Smooth muscle cell (in vitro differentiated cells): ENCODE measurements around the gene UNC93B1. TPM values are rescaled to one million over a fixed set of nuclear protein-coding genes. Genes with fewer than 3 reads are reported as not detected.

Source experiments
- DNase-seq: peaks from one replicate; lab custom pipeline; 2025; ENCODE audit not compliant: unreplicated experiment; lab: John Stamatoyannopoulos, UW
- H2AFZ ChIP-seq: fragments of 200-600 bp; sonication (generic); 2 replicates; pipeline ENCODE4 v1.6.0; 2016; ENCODE audit warnings: antibody characterized with exemption, low read depth, mild to moderate bottlenecking
- H3F3A ChIP-seq: fragments of 200-600 bp; sonication (generic); 2 replicates; pipeline ENCODE4 v1.6.0; 2017; ENCODE audit warnings: antibody characterized with exemption, low read depth
- H3K27ac ChIP-seq: fragments of 200-600 bp; sonication (generic); 2 replicates; pipeline ENCODE4 v1.5.1; 2016; ENCODE audit warnings: low read depth, mild to moderate bottlenecking
- H3K27me3 ChIP-seq: fragments of 200-600 bp; sonication (generic); 2 replicates; pipeline ENCODE4 v1.6.1; 2016; ENCODE audit warnings: low read depth, mild to moderate bottlenecking
- H3K36me3 ChIP-seq: fragments of 200-600 bp; sonication (generic); 2 replicates; pipeline ENCODE4 v1.5.1; 2016; ENCODE audit warnings: low read depth
- H3K4me1 ChIP-seq: fragments of 200-600 bp; sonication (generic); 2 replicates; pipeline ENCODE4 v1.5.1; 2016; ENCODE audit warnings: low read depth
- H3K4me2 ChIP-seq: fragments of 200-600 bp; sonication (generic); 2 replicates; pipeline ENCODE4 v1.6.0; 2016; ENCODE audit warnings: mild to moderate bottlenecking
- H3K4me3 ChIP-seq: fragments of 200-600 bp; sonication (generic); 2 replicates; pipeline ENCODE4 v1.5.1; 2016; ENCODE audit warnings: mild to moderate bottlenecking
- H3K79me2 ChIP-seq: fragments of 200-600 bp; sonication (generic); 2 replicates; pipeline ENCODE4 v1.6.0; 2016; ENCODE audit warnings: low read depth, mild to moderate bottlenecking
- H3K9ac ChIP-seq: fragments of 200-600 bp; sonication (generic); 2 replicates; pipeline ENCODE4 v1.6.0; 2016; ENCODE audit warnings: low read depth
- H3K9me3 ChIP-seq: fragments of 200-600 bp; sonication (generic); replicated peaks from 2 replicates; pipeline ENCODE4 v1.5.1; 2016; ENCODE audit warnings: low read depth
- H4K20me1 ChIP-seq: fragments of 200-600 bp; sonication (generic); 2 replicates; pipeline ENCODE4 v1.6.0; 2016; ENCODE audit warnings: low read depth
- WGBS: methylation state at CpG from one replicate; pipeline ENCODE4 v1.1.7; 2016; ENCODE audit warnings: low lambda C conversion rate; 5-methylcytosine and 5-hydroxymethylcytosine counted together
- polyA plus RNA-seq: library from polyadenylated mRNA; unstranded; fragments of >200 nt; fragmentation: Nextera tagmentation; extraction: Ambion mirVana; gene quantifications from 2 replicates; pipeline ENCODE4 v1.2.1, GENCODE V29; 2016
- total RNA-seq: library from RNA; depleted of rRNA; stranded (reverse); fragments of >200 nt; gene quantifications from 2 replicates; pipeline ENCODE4 v1.2.3, GENCODE V29; 2014
- TF ChIP-seq, protein P1 (sequence below): fragments of 200-600 bp; sonication (generic); IDR thresholded peaks from 2 replicates; pipeline ENCODE4 v1.5.1; 2017; ENCODE audit warnings: borderline replicate concordance, mild to moderate bottlenecking, antibody characterized with exemption; ENCODE audit not compliant: insufficient read depth, poor library complexity, severe bottlenecking

The UNC93B1 gene
- total and polyA plus RNA-seq, 2 experiments from 2014 or later, result 17.5 to 33.4 TPM

DNA sequence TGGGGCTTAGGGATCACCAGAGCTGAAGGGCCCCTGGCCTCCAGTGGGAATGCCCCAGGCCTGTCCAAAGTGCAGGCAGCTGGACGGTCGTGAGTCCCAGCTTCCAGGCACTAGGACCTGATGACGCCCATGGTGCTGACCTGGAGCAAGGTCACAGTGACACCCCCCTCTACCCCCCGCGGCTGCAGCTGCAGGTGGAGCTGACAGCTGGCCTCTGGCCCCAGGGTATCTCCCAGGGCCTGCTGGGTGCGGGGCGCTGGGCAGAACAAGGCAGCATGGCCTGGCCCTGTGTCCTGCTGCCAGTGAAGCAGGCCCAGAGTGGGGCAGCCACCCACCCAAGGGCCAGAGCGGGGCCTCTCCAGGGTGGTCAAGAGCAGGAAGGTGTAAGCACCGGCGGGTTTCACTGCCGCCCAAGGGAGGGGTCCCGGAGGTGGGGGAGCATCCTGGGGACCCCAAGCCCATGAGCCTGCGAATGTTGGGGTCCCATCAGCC is 34.4 kb upstream of the UNC93B1 start:
- WGBS, result 61% methylated on average over 13 of the region's 13 CpGs
- H3K36me3 ChIP-seq, result no peaks in the 10 kb centered on the region
- H4K20me1 ChIP-seq, result no peaks in the 10 kb centered on the region
- H3K9ac ChIP-seq, result no peak overlapping the region
- H2AFZ ChIP-seq, result no peak overlapping the region
- DNase-seq, result no peak
- H3K79me2 ChIP-seq, result no peaks in the 10 kb centered on the region
- H3K4me3 ChIP-seq, result peak overlapping the region; percentile 49
- H3K4me1 ChIP-seq, result peaks cover 11% of the 10 kb centered on the region
- H3K27me3 ChIP-seq, result no peaks in the 10 kb centered on the region
- no peak overlapping the region for H3K27ac ChIP-seq
- no peaks in the 10 kb centered on the region for H3K9me3 ChIP-seq
- TF ChIP-seq, protein P1, sequence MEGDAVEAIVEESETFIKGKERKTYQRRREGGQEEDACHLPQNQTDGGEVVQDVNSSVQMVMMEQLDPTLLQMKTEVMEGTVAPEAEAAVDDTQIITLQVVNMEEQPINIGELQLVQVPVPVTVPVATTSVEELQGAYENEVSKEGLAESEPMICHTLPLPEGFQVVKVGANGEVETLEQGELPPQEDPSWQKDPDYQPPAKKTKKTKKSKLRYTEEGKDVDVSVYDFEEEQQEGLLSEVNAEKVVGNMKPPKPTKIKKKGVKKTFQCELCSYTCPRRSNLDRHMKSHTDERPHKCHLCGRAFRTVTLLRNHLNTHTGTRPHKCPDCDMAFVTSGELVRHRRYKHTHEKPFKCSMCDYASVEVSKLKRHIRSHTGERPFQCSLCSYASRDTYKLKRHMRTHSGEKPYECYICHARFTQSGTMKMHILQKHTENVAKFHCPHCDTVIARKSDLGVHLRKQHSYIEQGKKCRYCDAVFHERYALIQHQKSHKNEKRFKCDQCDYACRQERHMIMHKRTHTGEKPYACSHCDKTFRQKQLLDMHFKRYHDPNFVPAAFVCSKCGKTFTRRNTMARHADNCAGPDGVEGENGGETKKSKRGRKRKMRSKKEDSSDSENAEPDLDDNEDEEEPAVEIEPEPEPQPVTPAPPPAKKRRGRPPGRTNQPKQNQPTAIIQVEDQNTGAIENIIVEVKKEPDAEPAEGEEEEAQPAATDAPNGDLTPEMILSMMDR, result no peak
- peak overlapping the region; percentile 76 for H3K4me2 ChIP-seq
- H3F3A ChIP-seq, result no peaks in the 10 kb centered on the region

- WGBS, result 97% methylated on average over 20 of the region's 20 CpGs
- H3K36me3 ChIP-seq, result no peaks in the 10 kb centered on the region
- no peak overlapping the region for H3K4me3 ChIP-seq
- H3K4me1 ChIP-seq, result peaks cover 11% of the 10 kb centered on the region
- TF ChIP-seq, protein P1, result no peak
- no peak overlapping the region for H3K9ac ChIP-seq
- H3K79me2 ChIP-seq, result no peaks in the 10 kb centered on the region
- H3K27me3 ChIP-seq, result no peaks in the 10 kb centered on the region
- no peaks in the 10 kb centered on the region for H4K20me1 ChIP-seq
- no peaks in the 10 kb centered on the region for H3F3A ChIP-seq
- no peak for DNase-seq
- H3K4me2 ChIP-seq, result peak overlapping the region; percentile 76
- no peak overlapping the region for H3K27ac ChIP-seq
- no peak overlapping the region for H2AFZ ChIP-seq
- H3K9me3 ChIP-seq, result no peaks in the 10 kb centered on the region
Observed at GRCh38 chr11:68037411-68038225, 33.7 kb upstream of the UNC93B1 start.

DNA sequence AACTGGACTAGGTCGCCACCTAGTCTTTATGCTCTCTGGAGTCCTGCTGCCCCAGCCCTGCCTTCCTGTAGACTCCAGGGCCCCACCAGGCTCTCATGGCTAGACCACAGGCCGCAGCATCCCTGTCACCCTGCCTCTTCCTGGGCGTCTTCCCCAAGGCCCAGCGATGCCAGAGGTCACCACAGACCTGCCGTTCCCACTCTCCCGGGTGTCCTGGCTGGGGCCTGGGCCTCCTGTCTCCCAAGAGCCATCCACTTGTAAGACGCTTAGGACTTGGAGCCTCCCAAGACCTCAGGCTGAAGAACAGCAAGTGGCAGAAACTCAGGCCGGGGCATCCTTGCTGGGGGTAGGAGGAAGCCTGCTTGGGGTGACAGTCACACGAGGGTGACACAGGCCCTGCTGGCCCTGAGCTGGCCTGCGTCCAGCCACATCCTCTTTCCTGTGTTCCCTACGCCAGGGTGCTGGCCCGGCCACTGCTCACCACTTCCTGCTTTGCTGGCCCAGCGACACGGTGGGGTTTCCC is 32.9 kb upstream of the UNC93B1 start:
- H3K9me3 ChIP-seq, result no peaks in the 10 kb centered on the region
- WGBS, result 91% methylated on average over 14 of the region's 14 CpGs
- peaks cover 6% of the 10 kb centered on the region for H3K79me2 ChIP-seq
- no peaks in the 10 kb centered on the region for H4K20me1 ChIP-seq
- H3K36me3 ChIP-seq, result no peaks in the 10 kb centered on the region
- H3K9ac ChIP-seq, result no peak overlapping the region
- no peak overlapping the region for H3K27ac ChIP-seq
- H3K4me3 ChIP-seq, result no peak overlapping the region
- peaks cover 11% of the 10 kb centered on the region for H3K4me1 ChIP-seq
- H3F3A ChIP-seq, result no peaks in the 10 kb centered on the region
- H3K27me3 ChIP-seq, result no peaks in the 10 kb centered on the region
- H2AFZ ChIP-seq, result no peak overlapping the region
- TF ChIP-seq, protein P1, result no peak
- no peak overlapping the region for H3K4me2 ChIP-seq
- DNase-seq, result no peak
